ENCODE measurements around the gene TFDP1.

Gene TFDP1

GRCh38 chr13:113566227-113566561 lies 18.4 kb upstream of the TFDP1 start:
- CTCF ChIA-PET: no interaction called here
- TF ChIP-seq, protein P1, sequence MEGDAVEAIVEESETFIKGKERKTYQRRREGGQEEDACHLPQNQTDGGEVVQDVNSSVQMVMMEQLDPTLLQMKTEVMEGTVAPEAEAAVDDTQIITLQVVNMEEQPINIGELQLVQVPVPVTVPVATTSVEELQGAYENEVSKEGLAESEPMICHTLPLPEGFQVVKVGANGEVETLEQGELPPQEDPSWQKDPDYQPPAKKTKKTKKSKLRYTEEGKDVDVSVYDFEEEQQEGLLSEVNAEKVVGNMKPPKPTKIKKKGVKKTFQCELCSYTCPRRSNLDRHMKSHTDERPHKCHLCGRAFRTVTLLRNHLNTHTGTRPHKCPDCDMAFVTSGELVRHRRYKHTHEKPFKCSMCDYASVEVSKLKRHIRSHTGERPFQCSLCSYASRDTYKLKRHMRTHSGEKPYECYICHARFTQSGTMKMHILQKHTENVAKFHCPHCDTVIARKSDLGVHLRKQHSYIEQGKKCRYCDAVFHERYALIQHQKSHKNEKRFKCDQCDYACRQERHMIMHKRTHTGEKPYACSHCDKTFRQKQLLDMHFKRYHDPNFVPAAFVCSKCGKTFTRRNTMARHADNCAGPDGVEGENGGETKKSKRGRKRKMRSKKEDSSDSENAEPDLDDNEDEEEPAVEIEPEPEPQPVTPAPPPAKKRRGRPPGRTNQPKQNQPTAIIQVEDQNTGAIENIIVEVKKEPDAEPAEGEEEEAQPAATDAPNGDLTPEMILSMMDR (IDR thresholded peaks at IDR 0.05; ENCODE audit: control extremely low read depth, extremely low read depth, low read depth, missing control alignments): no peak
- POLR2A ChIA-PET: no interaction called here
- DNase-seq (ENCODE audit: extremely low spot score): no peak

DNA sequence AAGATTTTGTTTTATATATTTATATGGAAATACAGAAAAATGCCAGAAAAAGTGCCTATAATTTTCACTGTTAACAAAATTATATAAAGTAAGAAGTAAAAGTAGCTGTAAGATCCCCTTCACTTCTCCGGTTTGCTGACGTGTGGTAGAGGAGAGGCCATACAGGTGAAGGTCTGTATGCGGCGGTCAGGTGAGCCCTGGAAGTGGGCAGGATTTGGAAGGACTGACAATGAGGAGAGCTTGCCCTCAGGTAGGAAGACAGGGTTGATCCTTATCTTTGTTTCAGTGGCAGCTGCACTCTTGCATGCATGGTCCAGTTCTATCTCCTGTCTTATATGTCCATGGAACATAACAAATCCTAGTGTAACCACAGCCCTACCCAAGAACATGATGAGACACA lies 16.9 kb upstream of the TFDP1 start:
- DNase-seq (ENCODE audit: extremely low spot score): no peak
- ChIA-PET CTCF (no interaction called here), POLR2A (no interaction called here)
- TF ChIP-seq, protein P1 (IDR thresholded peaks at IDR 0.05; ENCODE audit: control extremely low read depth, extremely low read depth, low read depth, missing control alignments): no peak

DNA sequence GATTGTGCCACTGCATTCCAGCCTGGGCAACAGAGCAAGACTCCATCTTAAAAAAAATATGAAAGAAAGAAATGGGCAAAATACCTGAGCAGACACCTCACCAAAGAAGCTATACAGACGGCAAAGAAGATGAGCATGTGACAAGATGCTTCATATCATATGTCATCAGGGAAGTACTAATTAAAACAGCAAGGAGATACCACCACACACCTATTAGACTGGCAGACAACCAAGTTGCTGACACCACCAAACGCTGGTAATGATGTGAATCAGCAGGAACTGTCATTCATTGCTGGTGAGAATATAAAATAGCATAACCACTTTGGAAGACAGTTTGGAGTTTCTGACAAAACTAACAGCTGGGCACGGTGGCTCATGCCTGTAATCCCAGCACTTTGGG lies 11.5 kb upstream of the TFDP1 start:
- ChIA-PET POLR2A (no interaction called here), CTCF (interaction anchor here (1.9 kb wide), 1 partner anchor 10 kb away, joined by 6 read pairs; no protein-coding TSS in a partner anchor)
- TF ChIP-seq, protein P1 (IDR thresholded peaks at IDR 0.05; ENCODE audit: control extremely low read depth, extremely low read depth, low read depth, missing control alignments): no peak
- no peak for DNase-seq (ENCODE audit: extremely low spot score)

DNA sequence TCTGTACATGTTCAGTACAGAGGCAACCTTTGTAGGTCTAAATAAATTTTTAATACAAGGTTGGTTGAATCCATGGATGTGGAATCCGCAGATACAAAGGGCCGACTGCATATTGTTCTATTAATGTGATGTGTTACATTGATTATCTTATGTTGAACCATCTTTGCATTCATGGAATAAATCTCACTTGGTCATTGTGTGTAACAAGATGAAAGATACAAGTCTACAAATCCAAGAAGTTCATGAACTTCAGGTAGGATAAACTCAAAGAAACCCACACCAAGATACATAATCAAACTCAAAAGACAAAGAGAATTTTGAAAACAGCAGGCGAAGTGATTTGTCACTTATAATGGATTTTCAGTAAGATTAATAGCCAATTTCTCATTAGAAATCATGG lies 8.0 kb upstream of the TFDP1 start:
- POLR2A ChIA-PET: no interaction called here

GRCh38 chr13:113577881-113578435 lies 6.6 kb upstream of the TFDP1 start:
- CTCF ChIA-PET: no interaction called here
- no peak for DNase-seq (ENCODE audit: extremely low spot score)
- TF ChIP-seq, protein P1 (IDR thresholded peaks at IDR 0.05; ENCODE audit: control extremely low read depth, extremely low read depth, low read depth, missing control alignments): no peak
- POLR2A ChIA-PET: no interaction called here

More for the DNA sequence above, 8.0 kb upstream of the TFDP1 start:
- TF ChIP-seq, protein P1 (IDR thresholded peaks at IDR 0.05; ENCODE audit: control extremely low read depth, extremely low read depth, low read depth, missing control alignments): no peak
- CTCF ChIA-PET: no interaction called here
- no peak for DNase-seq (ENCODE audit: extremely low spot score)

DNA sequence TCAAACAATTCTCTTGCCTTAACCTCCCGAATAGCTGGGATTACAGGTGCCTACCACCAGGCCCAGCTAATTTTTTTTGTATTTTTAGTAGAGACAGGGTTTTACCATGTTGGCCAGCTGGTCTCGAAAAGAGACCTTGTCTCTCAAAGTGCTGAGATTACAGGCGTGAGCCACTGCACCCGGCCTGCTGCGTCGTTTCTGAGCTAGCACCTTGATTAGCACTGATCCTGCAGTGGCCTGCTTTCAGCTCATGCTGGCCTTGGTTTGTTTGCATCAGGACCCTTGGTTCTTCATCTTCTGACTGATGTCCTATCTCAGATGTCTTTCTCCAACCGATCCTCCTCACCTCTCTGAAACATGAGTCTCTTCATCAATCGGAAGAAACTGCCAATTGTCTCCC lies 4.9 kb upstream of the TFDP1 start:
- ChIA-PET POLR2A (no interaction called here), CTCF (interaction anchor here (1.2 kb wide), 1 partner anchor 10 kb away, joined by 3 read pairs; no protein-coding TSS in a partner anchor)
- no peak for DNase-seq (ENCODE audit: extremely low spot score)
- TF ChIP-seq, protein P1 (IDR thresholded peaks at IDR 0.05; ENCODE audit: control extremely low read depth, extremely low read depth, low read depth, missing control alignments): no peak

- ChIA-PET CTCF (no interaction called here), POLR2A (no interaction called here)
- TF ChIP-seq, protein P1 (IDR thresholded peaks at IDR 0.05; ENCODE audit: control extremely low read depth, extremely low read depth, low read depth, missing control alignments): no peak
- DNase-seq (ENCODE audit: extremely low spot score): no peak
These were observed 2.7 kb upstream of the TFDP1 start for GRCh38 chr13:113581871-113582270.

All from GM10248 (cell line).